Measurements from ENCODE around the gene LYG2. TPM values are rescaled to one million over a fixed set of nuclear protein-coding genes. Genes with fewer than 3 reads are reported as not detected.
A peak's percentile ranks its signal among the peaks of the same experiment; 100 is the strongest.
"Not testable (repeated sequence)": the region's sequence is repeated elsewhere in the genome, so short reads cannot be mapped to it uniquely, and the experiment has no call there.

Gene LYG2
- total and polyA plus RNA-seq, 5 donors: not detected

- DNase-seq (no peak), ATAC-seq (no peak)
- Histone ChIP-seq H3K27me3 (ENCODE audit: control insufficient read depth, insufficient read depth) (no peaks in the 10 kb centered on the region), H3K4me3 (ENCODE audit: low read length) (no peak overlapping the region), H3K9me3 (ENCODE audit: control insufficient read depth, low read length) (no peaks in the 10 kb centered on the region), H3K27ac (ENCODE audit: low read length) (no peak overlapping the region), H3K4me1 (ENCODE audit: control insufficient read depth, insufficient read depth, low read length) (no peaks in the 10 kb centered on the region)
- 95% methylated on average over 2 of the region's 2 CpGs for WGBS
- intact Hi-C loops (cut with DNase I): no loop called here
Measured at GRCh38 chr2:99260184-99260583, 4.7 kb upstream of the LYG2 start.

DNA sequence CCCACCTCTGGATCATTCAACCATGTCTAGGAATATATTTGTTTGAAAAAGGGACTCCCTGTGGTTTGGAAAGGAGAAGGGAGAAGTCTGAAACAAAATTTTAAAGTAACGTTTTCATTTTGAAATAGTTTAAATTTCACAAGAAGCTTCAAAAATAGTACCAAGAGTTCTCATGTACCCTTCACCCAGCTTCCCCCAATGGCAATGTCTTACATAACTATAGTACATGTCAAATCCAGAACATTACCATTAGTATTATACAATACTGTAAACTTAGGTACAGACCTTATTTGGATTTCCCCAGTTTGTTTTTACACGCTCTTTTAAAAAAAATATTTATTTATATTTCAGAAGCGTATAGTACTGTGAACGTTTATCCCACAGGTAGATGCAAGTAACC, 4.0 kb upstream of the LYG2 start:
- Histone ChIP-seq H3K27ac (ENCODE audit: low read length) (no peak overlapping the region), H3K9me3 (ENCODE audit: control insufficient read depth, low read length) (no peaks in the 10 kb centered on the region), H3K27me3 (ENCODE audit: control insufficient read depth, insufficient read depth) (no peaks in the 10 kb centered on the region), H3K4me3 (ENCODE audit: low read length) (no peak overlapping the region), H3K4me1 (ENCODE audit: control insufficient read depth, insufficient read depth, low read length) (no peaks in the 10 kb centered on the region)
- ATAC-seq: no peak
- no peak for DNase-seq
- 83% methylated on average over 4 of the region's 4 CpGs for WGBS
- intact Hi-C loops (cut with DNase I): no loop called here

GRCh38 chr2:99256677-99257076, 1.2 kb upstream of the LYG2 start:
- intact Hi-C loops (cut with DNase I): no loop called here
- DNase-seq (no peak), ATAC-seq (no peak)
- Histone ChIP-seq H3K27ac (ENCODE audit: low read length) (no peak overlapping the region), H3K4me1 (ENCODE audit: control insufficient read depth, insufficient read depth, low read length) (no peaks in the 10 kb centered on the region), H3K9me3 (ENCODE audit: control insufficient read depth, low read length) (no peaks in the 10 kb centered on the region), H3K27me3 (ENCODE audit: control insufficient read depth, insufficient read depth) (no peaks in the 10 kb centered on the region), H3K4me3 (ENCODE audit: low read length) (no peak overlapping the region)
- WGBS: 96% methylated on average over 2 of the region's 2 CpGs

DNA sequence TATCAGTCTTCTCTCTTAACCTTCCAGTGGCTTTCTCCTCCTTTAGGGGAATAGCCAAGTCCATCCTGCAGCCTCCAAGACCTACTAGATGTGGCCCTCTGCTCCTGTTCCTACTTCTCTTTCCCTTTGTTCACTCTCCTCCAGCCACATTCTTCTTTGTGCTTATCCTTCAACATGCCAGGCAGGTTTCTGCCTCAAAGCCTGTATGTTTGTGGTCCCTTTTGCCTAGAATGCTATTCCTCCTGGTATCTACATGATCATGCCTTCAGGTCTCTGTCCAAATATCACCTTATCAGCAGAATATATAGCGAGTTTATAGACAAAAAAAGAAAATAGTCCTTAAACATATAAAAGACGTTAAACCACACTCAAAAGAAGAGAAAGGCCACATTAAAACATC, 5.5 kb downstream of the LYG2 start:
- ATAC-seq: no peak
- H3K9me3 ChIP-seq (ENCODE audit: control insufficient read depth, low read length): no peaks in the 10 kb centered on the region
- WGBS: 94% methylated on average over 2 of the region's 2 CpGs
- H3K27me3 ChIP-seq (ENCODE audit: control insufficient read depth, insufficient read depth): no peaks in the 10 kb centered on the region
- H3K4me3 ChIP-seq (ENCODE audit: low read length): no peak overlapping the region
- no peaks in the 10 kb centered on the region for H3K4me1 ChIP-seq (ENCODE audit: control insufficient read depth, insufficient read depth, low read length)
- DNase-seq: no peak
- intact Hi-C loops (cut with DNase I): no loop called here
- H3K27ac ChIP-seq (ENCODE audit: low read length): no peak overlapping the region

GRCh38 chr2:99242151-99242550, 13.3 kb downstream of the LYG2 start:
- Histone ChIP-seq H3K4me1 (ENCODE audit: control insufficient read depth, insufficient read depth, low read length) (no peaks in the 10 kb centered on the region), H3K4me3 (ENCODE audit: low read length) (no peak overlapping the region), H3K9me3 (ENCODE audit: control insufficient read depth, low read length) (no peaks in the 10 kb centered on the region), H3K27me3 (ENCODE audit: control insufficient read depth, insufficient read depth) (no peaks in the 10 kb centered on the region), H3K27ac (ENCODE audit: low read length) (no peak overlapping the region)
- ATAC-seq (no peak), DNase-seq (no peak)
- intact Hi-C loops (cut with DNase I): no loop called here
- whole genome bisulfite sequencing: 85% methylated on average over 6 of the region's 6 CpGs

DNA sequence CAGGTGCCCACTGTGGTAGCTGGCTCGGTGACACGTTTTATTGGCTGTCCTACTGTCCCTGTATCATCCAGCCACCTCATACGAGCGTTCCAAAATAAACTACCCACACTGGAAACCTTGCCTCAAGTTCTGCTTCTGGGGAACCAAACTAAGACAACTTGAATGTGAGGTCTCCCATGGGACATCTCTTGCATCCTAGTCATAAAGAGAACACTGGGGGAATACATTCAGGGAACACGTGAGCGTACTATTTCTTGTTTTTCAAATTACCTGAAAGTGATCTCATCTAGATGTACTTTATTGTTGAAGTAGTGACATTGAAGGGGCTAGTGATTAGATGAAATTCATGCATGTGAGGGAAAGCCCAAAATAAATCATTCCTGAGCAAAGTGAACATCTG, 15.0 kb downstream of the LYG2 start:
- intact Hi-C loops (cut with DNase I): no loop called here
- WGBS: 90% methylated on average over 6 of the region's 6 CpGs
- Histone ChIP-seq H3K4me1 (ENCODE audit: control insufficient read depth, insufficient read depth, low read length) (no peaks in the 10 kb centered on the region), H3K27ac (ENCODE audit: low read length) (no peak overlapping the region), H3K9me3 (ENCODE audit: control insufficient read depth, low read length) (no peaks in the 10 kb centered on the region), H3K4me3 (ENCODE audit: low read length) (no peak overlapping the region), H3K27me3 (ENCODE audit: control insufficient read depth, insufficient read depth) (no peaks in the 10 kb centered on the region)
- DNase-seq: no peak
- ATAC-seq: no peak

DNA sequence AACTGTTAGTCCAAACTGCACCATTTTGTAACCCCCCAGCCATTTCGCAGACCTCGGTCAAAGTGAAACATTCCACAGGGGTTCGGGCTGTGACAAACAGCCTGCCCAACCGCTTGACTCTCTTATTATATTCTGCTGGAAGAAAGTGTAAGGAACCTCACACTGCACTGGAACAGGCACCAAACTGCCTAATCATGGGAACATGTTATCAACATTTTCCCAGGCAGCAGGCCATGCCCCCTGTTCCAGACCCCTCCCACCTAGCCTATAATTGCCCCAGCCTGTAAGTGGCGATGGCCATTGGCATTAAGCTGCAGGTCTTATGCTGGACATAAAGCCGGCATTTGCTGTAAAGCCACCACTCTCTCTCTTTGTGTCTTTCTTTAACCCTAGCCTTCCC, 16.9 kb downstream of the LYG2 start:
- 73% methylated on average over 6 of the region's 6 CpGs for WGBS
- Histone ChIP-seq H3K9me3 (ENCODE audit: control insufficient read depth, low read length) (no peaks in the 10 kb centered on the region), H3K27me3 (ENCODE audit: control insufficient read depth, insufficient read depth) (no peaks in the 10 kb centered on the region), H3K4me1 (ENCODE audit: control insufficient read depth, insufficient read depth, low read length) (no peaks in the 10 kb centered on the region), H3K27ac (ENCODE audit: low read length) (no peak overlapping the region), H3K4me3 (ENCODE audit: low read length) (no peak overlapping the region)
- ATAC-seq (peak in 1 of 2 donors; percentile 71), DNase-seq (peak in 1 of 3 donors; percentile 52)
- intact Hi-C loops (cut with DNase I): no loop called here

DNA sequence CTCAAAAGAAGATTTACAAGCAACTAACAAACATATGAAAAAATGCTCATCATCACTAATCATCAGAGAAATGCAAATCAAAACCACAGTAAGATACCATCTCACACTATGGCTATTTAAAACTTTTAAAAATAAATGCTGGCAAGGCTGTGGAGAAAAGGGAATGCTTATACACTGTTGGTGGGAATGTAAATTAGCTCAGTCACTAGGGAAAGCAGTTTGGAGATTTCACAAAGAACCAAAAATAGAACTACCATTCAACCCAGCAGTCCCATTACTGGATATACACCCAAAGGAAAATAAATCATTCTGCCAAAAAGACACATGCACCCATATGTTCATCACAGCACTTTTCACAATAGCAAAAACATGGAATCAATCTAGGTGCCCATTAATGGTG, 22.3 kb downstream of the LYG2 start:
- H3K4me3 ChIP-seq (ENCODE audit: low read length); ATAC-seq; H3K27me3 ChIP-seq (ENCODE audit: control insufficient read depth, insufficient read depth); H3K27ac ChIP-seq (ENCODE audit: low read length); H3K4me1 ChIP-seq (ENCODE audit: control insufficient read depth, insufficient read depth, low read length); DNase-seq; intact Hi-C loops (cut with DNase I); H3K9me3 ChIP-seq (ENCODE audit: control insufficient read depth, low read length): not testable (repeated sequence)

GRCh38 chr2:99217929-99218501, 37.5 kb downstream of the LYG2 start:
- no peak overlapping the region for H3K4me3 ChIP-seq (ENCODE audit: low read length)
- no peaks in the 10 kb centered on the region for H3K9me3 ChIP-seq (ENCODE audit: control insufficient read depth, low read length)
- DNase-seq (no peak), ATAC-seq (no peak)
- H3K27me3 ChIP-seq (ENCODE audit: control insufficient read depth, insufficient read depth): no peaks in the 10 kb centered on the region
- 50% methylated on average over 4 of the region's 4 CpGs for WGBS
- intact Hi-C loops (cut with DNase I): no loop called here
- peaks cover 3% of the 10 kb centered on the region for H3K4me1 ChIP-seq (ENCODE audit: control insufficient read depth, insufficient read depth, low read length)
- H3K27ac ChIP-seq (ENCODE audit: low read length): no peak overlapping the region

- DNase-seq: no peak
- intact Hi-C loops (cut with DNase I): no loop called here
- no peak for ATAC-seq
- Histone ChIP-seq H3K4me1 (ENCODE audit: control insufficient read depth, insufficient read depth, low read length) (peaks cover 3% of the 10 kb centered on the region), H3K27ac (ENCODE audit: low read length) (no peak overlapping the region), H3K27me3 (ENCODE audit: control insufficient read depth, insufficient read depth) (no peaks in the 10 kb centered on the region), H3K9me3 (ENCODE audit: control insufficient read depth, low read length) (no peaks in the 10 kb centered on the region), H3K4me3 (ENCODE audit: low read length) (no peak overlapping the region)
- 93% methylated on average over 2 of the region's 2 CpGs for WGBS
Measured at GRCh38 chr2:99216096-99216495, 39.4 kb downstream of the LYG2 start.

- Histone ChIP-seq H3K9me3 (ENCODE audit: control insufficient read depth, low read length) (no peaks in the 10 kb centered on the region), H3K27ac (ENCODE audit: low read length) (no peak overlapping the region), H3K4me3 (ENCODE audit: low read length) (no peak overlapping the region), H3K27me3 (ENCODE audit: control insufficient read depth, insufficient read depth) (no peaks in the 10 kb centered on the region), H3K4me1 (ENCODE audit: control insufficient read depth, insufficient read depth, low read length) (no peaks in the 10 kb centered on the region)
- intact Hi-C loops (cut with DNase I): no loop called here
- WGBS: 92% methylated on average over 5 of the region's 5 CpGs
- DNase-seq: no peak
- no peak for ATAC-seq
Measured at GRCh38 chr2:99205491-99205890, 50.0 kb downstream of the LYG2 start.

DNA sequence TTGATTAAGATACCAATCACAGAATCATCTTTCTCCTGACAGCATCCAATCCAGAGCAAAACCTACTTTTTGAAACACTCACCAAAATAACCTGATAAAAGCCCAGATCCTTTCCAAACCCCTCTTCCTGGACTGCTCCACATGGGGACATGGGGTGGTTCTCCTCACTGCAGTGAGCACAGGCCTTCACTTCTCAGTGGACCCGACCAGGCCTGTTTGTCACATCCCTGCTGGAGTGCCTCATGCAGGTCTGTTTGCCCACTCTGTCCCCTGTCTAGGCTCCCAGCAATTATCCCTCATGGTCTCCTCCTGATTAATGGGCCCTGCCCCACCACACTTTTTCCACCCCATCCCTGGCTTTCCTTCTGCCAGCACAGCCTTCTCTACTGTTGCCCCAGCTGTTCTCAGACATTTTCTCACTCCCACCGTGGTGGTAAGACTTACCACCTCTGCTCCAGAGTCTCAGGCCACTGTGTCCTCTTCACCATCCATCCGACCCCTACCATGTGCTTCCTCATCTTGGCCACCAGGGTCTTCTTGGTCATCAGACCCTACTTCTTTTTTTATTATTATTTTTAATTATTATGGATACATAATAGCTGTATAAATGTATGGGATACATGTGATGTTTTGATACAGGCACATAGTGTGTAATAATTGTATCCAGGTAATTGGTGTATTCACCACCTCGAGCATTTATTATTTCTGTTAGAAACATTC, 53.3 kb downstream of the LYG2 start:
- no peaks in the 10 kb centered on the region for H3K4me1 ChIP-seq (ENCODE audit: control insufficient read depth, insufficient read depth, low read length)
- ATAC-seq (peak in 1 of 2 donors; percentile 25), DNase-seq (no peak)
- no peaks in the 10 kb centered on the region for H3K9me3 ChIP-seq (ENCODE audit: control insufficient read depth, low read length)
- 92% methylated on average over 4 of the region's 4 CpGs for WGBS
- intact Hi-C loops (cut with DNase I): no loop called here
- H3K27me3 ChIP-seq (ENCODE audit: control insufficient read depth, insufficient read depth): no peaks in the 10 kb centered on the region
- H3K4me3 ChIP-seq (ENCODE audit: low read length): no peak overlapping the region
- H3K27ac ChIP-seq (ENCODE audit: low read length): no peak overlapping the region
